Measurements from ENCODE around the gene TRUB2. TPM values are rescaled to one million over a fixed set of nuclear protein-coding genes. Genes with fewer than 3 reads are reported as not detected.
"Not testable (repeated sequence)": the region's sequence is repeated elsewhere in the genome, so short reads cannot be mapped to it uniquely, and the experiment has no call there.

The TRUB2 gene
- total RNA-seq, 2 donors from 2014 or later = 22.6 to 35.2 TPM

DNA sequence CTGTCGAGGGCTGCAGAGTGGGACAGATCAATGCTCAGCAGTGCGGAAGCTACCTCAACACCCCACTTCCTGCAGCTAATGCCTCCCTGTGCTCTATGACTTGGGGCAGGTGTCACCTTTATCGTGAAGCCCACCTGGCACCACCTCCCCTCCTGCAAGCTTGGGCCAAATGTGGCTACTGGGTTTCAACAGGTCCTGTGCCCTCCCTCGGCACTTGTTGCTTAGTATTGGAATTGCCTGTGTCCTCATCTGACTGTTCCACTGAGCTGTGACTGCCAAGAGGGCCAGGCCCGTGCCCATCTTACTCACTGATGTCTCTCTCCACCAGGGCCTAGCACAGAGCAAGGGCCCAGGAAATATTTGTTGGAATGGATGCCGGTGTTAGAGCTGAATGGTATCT lies 27.5 kb upstream of the TRUB2 start:
- Mint-ChIP-seq H3K27me3 (no peaks in the 10 kb centered on the region), H3K4me3 (no peak overlapping the region), H3K27ac (no peak overlapping the region), H3K9me3 (no peaks in the 10 kb centered on the region), H3K4me1 (no peaks in the 10 kb centered on the region), H3K36me3 (ENCODE audit: low read depth) (peaks cover 76% of the 10 kb centered on the region)
- ATAC-seq (replicated peaks) = no peak

DNA sequence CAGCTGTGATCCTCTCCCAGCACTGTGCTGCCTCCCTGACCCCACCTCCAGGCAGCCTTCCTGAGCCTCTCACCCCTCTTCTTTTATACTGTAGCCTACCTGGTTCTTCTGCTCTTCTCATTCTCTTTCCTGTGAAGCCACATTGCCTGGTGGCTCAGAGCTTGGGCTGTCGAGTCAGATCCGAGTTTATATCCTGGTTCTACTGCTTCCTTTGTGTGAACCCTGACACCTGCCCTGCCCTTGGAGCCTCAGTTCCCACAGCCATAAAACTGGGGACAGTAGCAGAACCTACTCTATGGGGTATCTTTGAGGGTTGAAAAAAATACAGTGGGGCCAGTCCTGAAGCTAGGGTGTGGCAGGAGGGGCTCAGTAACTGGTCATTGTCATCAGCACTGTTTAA lies 26.9 kb upstream of the TRUB2 start:
- no peak overlapping the region for H3K27ac Mint-ChIP-seq
- no peak for ATAC-seq (replicated peaks)
- peaks cover 77% of the 10 kb centered on the region for H3K36me3 Mint-ChIP-seq (ENCODE audit: low read depth)
- H3K4me3 Mint-ChIP-seq = no peak overlapping the region
- no peaks in the 10 kb centered on the region for H3K4me1 Mint-ChIP-seq
- no peaks in the 10 kb centered on the region for H3K9me3 Mint-ChIP-seq
- H3K27me3 Mint-ChIP-seq = no peaks in the 10 kb centered on the region

GRCh38 chr9:128344931-128345605 lies 22.8 kb upstream of the TRUB2 start:
- no peaks in the 10 kb centered on the region for H3K27me3 Mint-ChIP-seq
- H3K4me3 Mint-ChIP-seq = no peak overlapping the region
- ATAC-seq (replicated peaks) = no peak
- H3K4me1 Mint-ChIP-seq = peaks cover 6% of the 10 kb centered on the region
- peaks cover 60% of the 10 kb centered on the region for H3K36me3 Mint-ChIP-seq (ENCODE audit: low read depth)
- no peak overlapping the region for H3K27ac Mint-ChIP-seq
- no peaks in the 10 kb centered on the region for H3K9me3 Mint-ChIP-seq

DNA sequence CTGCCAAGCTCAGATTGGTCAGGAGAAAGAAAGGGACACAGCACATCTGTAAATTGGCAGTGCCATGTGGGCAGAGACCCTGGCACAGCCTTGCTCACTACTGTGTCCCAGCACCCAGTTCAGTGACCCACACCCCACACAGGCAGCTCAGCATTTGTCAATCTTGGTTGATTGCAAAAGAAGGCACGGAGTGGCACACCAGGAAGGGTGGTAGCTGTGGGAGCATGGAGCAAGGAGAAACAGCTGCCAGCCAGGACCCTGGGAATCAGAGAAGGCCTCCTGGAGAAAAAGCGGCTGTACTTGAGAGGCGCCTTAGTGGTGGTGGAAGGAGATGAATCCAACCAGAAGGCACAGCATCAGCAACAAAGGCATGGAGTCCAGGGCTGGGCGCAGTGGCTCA lies 21.6 kb upstream of the TRUB2 start:
- Mint-ChIP-seq H3K27ac (no peak overlapping the region), H3K4me3 (no peak overlapping the region), H3K36me3 (ENCODE audit: low read depth) (peaks cover 48% of the 10 kb centered on the region), H3K27me3 (no peaks in the 10 kb centered on the region), H3K4me1 (peaks cover 6% of the 10 kb centered on the region), H3K9me3 (no peaks in the 10 kb centered on the region)
- ATAC-seq (replicated peaks) = no peak

GRCh38 chr9:128342971-128343680 lies 20.9 kb upstream of the TRUB2 start:
- Mint-ChIP-seq H3K4me3 (no peak overlapping the region), H3K9me3 (no peaks in the 10 kb centered on the region), H3K27me3 (no peaks in the 10 kb centered on the region), H3K4me1 (peaks cover 6% of the 10 kb centered on the region), H3K36me3 (ENCODE audit: low read depth) (peaks cover 43% of the 10 kb centered on the region), H3K27ac (no peak overlapping the region)
- ATAC-seq (replicated peaks) = no peak

DNA sequence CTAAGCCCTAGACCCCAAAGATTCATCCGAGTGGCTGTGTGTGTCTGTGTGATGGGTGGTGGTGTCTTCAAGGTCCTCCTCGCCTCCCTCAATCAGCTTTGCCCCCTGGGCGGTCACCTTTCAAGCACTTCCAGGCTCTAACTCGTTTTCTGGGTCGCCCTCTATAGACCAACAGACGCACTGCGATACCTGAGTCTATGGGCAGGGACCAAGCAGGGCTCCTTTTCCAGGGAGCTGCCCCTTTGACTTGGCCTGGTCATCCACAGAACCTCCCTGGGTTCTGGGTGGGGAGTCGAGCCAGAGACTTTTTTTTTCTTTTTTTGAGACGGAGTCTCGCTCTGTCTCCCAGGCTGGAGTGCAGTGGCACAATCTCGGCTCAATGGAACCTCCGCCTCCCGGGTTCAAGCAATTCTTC lies 19.2 kb upstream of the TRUB2 start:
- Mint-ChIP-seq H3K27ac (peak overlapping the region; percentile 83), H3K27me3 (no peaks in the 10 kb centered on the region), H3K36me3 (ENCODE audit: low read depth) (peaks cover 26% of the 10 kb centered on the region), H3K4me1 (peaks cover 6% of the 10 kb centered on the region), H3K9me3 (no peaks in the 10 kb centered on the region), H3K4me3 (peak overlapping the region; percentile 87)
- ATAC-seq (replicated peaks) = peak; percentile 57

DNA sequence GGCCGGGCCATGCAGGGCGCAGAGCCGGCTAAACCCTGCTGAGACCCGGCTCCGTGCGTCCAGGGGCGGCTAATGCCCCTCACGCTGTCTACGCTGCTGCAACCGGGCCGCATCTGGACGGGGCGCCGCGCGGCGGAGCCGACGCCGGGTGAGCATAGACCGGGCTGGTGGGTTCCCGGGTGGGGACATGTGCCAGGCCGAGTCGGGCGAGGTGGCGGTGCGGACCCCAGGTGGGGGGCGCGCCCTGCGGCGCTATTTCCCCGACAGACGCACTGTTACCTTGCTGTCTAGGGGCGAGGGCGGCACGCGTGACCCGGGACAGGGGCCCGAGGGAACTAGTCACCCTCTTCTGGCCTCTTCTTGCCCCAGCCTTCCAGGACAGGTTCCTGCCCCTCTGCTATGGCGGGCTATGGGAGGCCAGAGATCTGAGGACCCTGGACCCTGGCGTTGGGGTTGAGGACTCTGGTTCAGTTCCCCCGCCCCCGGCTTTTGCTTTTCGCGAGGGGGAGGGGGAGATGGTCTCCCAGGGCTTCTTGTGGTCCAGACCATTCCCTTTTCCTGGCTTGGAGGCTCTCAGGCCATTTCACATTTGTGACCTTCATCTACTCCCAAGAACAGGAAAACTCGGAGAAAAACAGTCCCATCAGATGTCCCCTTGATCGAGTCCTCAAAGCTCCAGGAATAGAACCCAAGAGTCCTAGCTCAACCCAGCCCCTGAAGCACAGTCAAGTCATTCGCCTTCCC lies 18.6 kb upstream of the TRUB2 start:
- peaks cover 20% of the 10 kb centered on the region for H3K36me3 Mint-ChIP-seq (ENCODE audit: low read depth)
- peak overlapping the region; percentile 83 for H3K27ac Mint-ChIP-seq
- peak overlapping the region; percentile 87 for H3K4me3 Mint-ChIP-seq
- peaks cover 6% of the 10 kb centered on the region for H3K4me1 Mint-ChIP-seq
- peak; percentile 15 for ATAC-seq (replicated peaks)
- H3K9me3 Mint-ChIP-seq = no peaks in the 10 kb centered on the region
- H3K27me3 Mint-ChIP-seq = no peaks in the 10 kb centered on the region

GRCh38 chr9:128339761-128340690 lies 17.8 kb upstream of the TRUB2 start, which contains the start of gene SLC27A4:
TSS of gene SLC27A4 (plus strand) at chr9:128340527. CDS start at chr9:128343133, 2,606 bp downstream.
- H3K4me3 Mint-ChIP-seq = peak within 1 kb of the TSS; percentile 87
- H3K9me3 Mint-ChIP-seq = no peaks in the 10 kb centered on the region
- H3K27ac Mint-ChIP-seq = peak within 1 kb of the TSS; percentile 83
- H3K4me1 Mint-ChIP-seq = peaks cover 6% of the 10 kb centered on the region
- H3K27me3 Mint-ChIP-seq = no peaks in the 10 kb centered on the region
- peak; percentile 95 for ATAC-seq (replicated peaks)
- H3K36me3 Mint-ChIP-seq (ENCODE audit: low read depth) = peaks cover 19% of the 10 kb centered on the region

- Mint-ChIP-seq H3K36me3 (ENCODE audit: low read depth) (peaks cover 13% of the 10 kb centered on the region), H3K4me3 (peak overlapping the region; percentile 73)
- ATAC-seq (replicated peaks); H3K27me3 Mint-ChIP-seq; H3K4me1 Mint-ChIP-seq; H3K9me3 Mint-ChIP-seq; H3K27ac Mint-ChIP-seq: not testable (repeated sequence)
These were observed 16.8 kb upstream of the TRUB2 start for GRCh38 chr9:128338852-128339614.

GRCh38 chr9:128337936-128338335 lies 15.7 kb upstream of the TRUB2 start:
- no peak overlapping the region for H3K27ac Mint-ChIP-seq
- H3K9me3 Mint-ChIP-seq = no peaks in the 10 kb centered on the region
- H3K27me3 Mint-ChIP-seq = no peaks in the 10 kb centered on the region
- peaks cover 6% of the 10 kb centered on the region for H3K4me1 Mint-ChIP-seq
- no peak overlapping the region for H3K4me3 Mint-ChIP-seq
- peaks cover 11% of the 10 kb centered on the region for H3K36me3 Mint-ChIP-seq (ENCODE audit: low read depth)
- ATAC-seq (replicated peaks) = no peak

- Mint-ChIP-seq H3K9me3 (no peaks in the 10 kb centered on the region), H3K36me3 (ENCODE audit: low read depth) (peaks cover 12% of the 10 kb centered on the region), H3K27ac (no peak overlapping the region), H3K27me3 (no peaks in the 10 kb centered on the region), H3K4me1 (no peaks in the 10 kb centered on the region), H3K4me3 (no peak overlapping the region)
- ATAC-seq (replicated peaks) = no peak
These were observed 13.7 kb upstream of the TRUB2 start for GRCh38 chr9:128335914-128336313.

- no peaks in the 10 kb centered on the region for H3K4me1 Mint-ChIP-seq
- no peak overlapping the region for H3K27ac Mint-ChIP-seq
- H3K9me3 Mint-ChIP-seq = no peaks in the 10 kb centered on the region
- no peaks in the 10 kb centered on the region for H3K27me3 Mint-ChIP-seq
- no peak overlapping the region for H3K4me3 Mint-ChIP-seq
- peaks cover 12% of the 10 kb centered on the region for H3K36me3 Mint-ChIP-seq (ENCODE audit: low read depth)
- ATAC-seq (replicated peaks) = no peak
These were observed 12.9 kb upstream of the TRUB2 start for GRCh38 chr9:128335161-128335560.

GRCh38 chr9:128333451-128333869 lies 11.2 kb upstream of the TRUB2 start:
- Mint-ChIP-seq H3K27ac (no peak overlapping the region), H3K9me3 (no peaks in the 10 kb centered on the region), H3K36me3 (ENCODE audit: low read depth) (peaks cover 12% of the 10 kb centered on the region), H3K27me3 (no peaks in the 10 kb centered on the region), H3K4me1 (no peaks in the 10 kb centered on the region), H3K4me3 (no peak overlapping the region)
- no peak for ATAC-seq (replicated peaks)
